SW 1271 (cell line): ENCODE measurements around the gene CASQ1.

ENCODE experiments used
- DNase-seq, 2 experiments: peaks; one replicate each; lab custom pipeline; 2025; lab: John Stamatoyannopoulos, UW

Gene CASQ1

GRCh38 chr1:160189649-160190625 lies at the start of gene CASQ1:
Gene CASQ1, plus strand, starts transcription at chr1:160190575. Its CDS starts 177 bp downstream, at chr1:160190752.
- no peak for DNase-seq

- DNase-seq, result no peak
These were observed 46.7 kb upstream of the CASQ1 start for GRCh38 chr1:160143695-160144094.

DNA sequence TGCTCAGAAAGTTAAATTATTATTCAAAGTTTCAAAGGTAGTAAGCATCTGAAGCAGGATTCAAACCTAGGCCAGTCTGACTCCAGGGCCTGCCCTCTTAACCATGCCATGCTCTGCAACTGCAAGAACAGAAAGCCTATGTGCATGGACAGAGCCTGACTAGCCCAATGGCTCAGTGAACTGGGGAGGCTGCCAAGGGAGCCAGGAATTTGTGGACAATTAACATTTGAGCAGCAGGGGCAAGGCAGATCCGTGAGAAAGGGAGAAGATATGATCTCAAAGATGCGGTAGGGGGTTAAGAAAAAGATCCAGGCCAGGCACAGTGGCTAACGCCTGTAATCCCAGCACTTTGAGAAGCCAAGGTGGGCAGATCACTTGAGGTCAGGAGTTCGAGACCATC lies 45.5 kb upstream of the CASQ1 start:
- DNase-seq, result no peak

DNA sequence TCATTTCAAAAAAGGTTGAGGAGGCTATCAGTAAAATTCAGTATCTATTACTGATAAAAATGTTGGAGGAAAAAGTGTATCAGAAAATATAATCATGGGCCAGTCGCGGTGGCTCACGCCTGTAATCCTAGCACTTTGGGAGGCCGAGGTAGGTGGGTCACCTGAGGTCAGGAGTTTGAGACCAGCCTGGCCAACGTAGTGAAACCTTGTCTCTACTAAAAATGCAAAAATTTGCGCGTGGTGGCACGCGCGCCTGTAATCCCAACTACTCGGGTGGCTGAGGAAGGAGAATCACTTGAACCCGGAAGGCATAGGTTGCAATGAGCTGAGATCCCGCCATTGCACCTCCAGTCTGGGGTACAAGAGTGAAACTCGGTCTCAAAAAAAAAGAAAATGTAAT lies 44.3 kb upstream of the CASQ1 start:
- DNase-seq, result no peak

DNA sequence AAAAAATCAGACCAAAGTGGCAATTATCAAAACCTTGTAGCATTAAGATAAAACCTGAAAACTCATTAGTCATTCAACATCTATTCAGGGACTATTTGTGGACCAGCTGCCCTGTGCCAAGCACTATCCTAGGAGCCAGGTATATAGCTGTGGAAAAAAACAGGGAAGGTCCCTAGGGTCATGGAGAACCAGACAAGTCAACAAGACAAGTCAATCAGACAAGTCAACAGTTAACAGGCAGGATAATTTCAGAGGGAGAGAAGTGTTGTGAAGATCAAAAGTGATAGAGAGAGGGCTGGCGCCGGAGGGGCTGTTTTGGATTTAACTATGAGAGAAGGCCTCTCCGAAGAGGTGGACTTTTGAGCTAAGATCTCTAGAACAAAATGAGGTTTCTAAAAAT lies 42.3 kb upstream of the CASQ1 start:
- no peak for DNase-seq

DNA sequence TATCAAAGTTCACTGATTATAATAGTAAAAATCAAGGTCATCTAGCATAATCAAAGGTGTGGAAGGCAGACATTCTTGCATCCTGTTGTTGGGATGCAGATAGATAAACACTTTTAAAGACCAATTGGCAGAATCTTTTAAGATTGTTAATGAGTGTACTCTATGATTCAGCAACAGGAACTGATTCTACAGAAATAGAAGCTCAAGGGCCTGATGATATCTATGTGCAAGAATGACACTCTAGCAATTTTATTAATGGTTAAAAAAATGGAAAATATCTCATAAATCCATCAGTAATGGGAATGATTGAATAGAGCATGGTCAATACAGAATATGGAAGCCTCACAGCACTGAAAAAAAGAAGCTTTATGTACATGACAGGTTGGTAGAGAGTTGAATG lies 41.1 kb upstream of the CASQ1 start:
- DNase-seq, result no peak

GRCh38 chr1:160149716-160150115 lies 40.7 kb upstream of the CASQ1 start:
- no peak for DNase-seq

- DNase-seq, result no peak
These were observed 39.1 kb upstream of the CASQ1 start, which contains the start of gene ATP1A4 for GRCh38 chr1:160151303-160151702. Gene ATP1A4, plus strand, starts transcription at chr1:160151603. Its CDS starts 438 bp downstream, at chr1:160152041.

GRCh38 chr1:160154790-160155189 lies 35.6 kb upstream of the CASQ1 start:
- no peak for DNase-seq

- DNase-seq, result no peak
These were observed 34.0 kb upstream of the CASQ1 start for GRCh38 chr1:160156361-160156760.

DNA sequence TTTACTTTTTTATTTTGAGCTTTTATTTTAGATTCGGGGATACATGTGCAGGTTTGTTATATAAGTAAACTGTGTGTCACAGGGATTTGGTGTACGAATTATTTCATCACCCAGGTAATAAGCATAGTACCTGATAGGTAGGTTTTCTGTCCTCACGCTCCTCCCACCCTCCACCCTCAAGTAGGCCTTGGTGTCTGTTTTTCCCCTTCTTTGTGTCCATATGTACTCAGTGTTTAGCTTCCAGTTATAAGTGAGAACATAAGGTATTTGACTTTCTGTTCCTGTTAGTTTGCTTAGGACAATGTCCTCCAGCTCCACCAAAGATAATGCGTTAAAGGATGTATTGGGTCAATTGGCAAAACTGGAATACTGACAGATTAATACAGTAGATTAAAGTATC lies 33.2 kb upstream of the CASQ1 start:
- no peak for DNase-seq

- no peak for DNase-seq
These were observed 32.3 kb upstream of the CASQ1 start for GRCh38 chr1:160158031-160158430.

- no peak for DNase-seq
These were observed 31.8 kb upstream of the CASQ1 start for GRCh38 chr1:160158534-160158933.

- no peak for DNase-seq
These were observed 30.5 kb upstream of the CASQ1 start for GRCh38 chr1:160159846-160160245.

GRCh38 chr1:160161965-160162705 lies 28.2 kb upstream of the CASQ1 start:
- DNase-seq, result no peak

- DNase-seq, result no peak
These were observed 27.4 kb upstream of the CASQ1 start for GRCh38 chr1:160162931-160163330.

DNA sequence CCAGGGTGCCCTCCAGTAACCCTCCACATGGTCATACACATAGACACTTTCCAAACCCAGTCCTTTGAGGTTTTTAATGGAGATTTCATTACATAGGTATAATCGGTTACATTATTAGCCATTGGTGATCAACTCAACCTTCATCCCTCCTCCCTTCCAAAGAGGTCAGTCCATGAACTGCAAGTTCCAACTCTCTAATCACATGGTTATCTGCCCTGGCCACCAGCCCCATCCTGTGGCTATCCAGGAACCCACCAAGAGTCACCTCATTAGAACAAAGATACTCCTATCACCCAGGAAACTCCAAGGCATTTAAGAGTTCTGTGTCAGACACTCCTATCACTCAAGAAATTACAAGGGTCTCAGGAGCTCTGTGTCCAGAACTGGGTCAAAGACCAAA lies 26.8 kb upstream of the CASQ1 start:
- no peak for DNase-seq

- DNase-seq, result no peak
These were observed 26.3 kb upstream of the CASQ1 start for GRCh38 chr1:160164121-160164520.

GRCh38 chr1:160166166-160166868 lies 24.1 kb upstream of the CASQ1 start:
- DNase-seq, result no peak

GRCh38 chr1:160167056-160167455 lies 23.3 kb upstream of the CASQ1 start:
- no peak for DNase-seq

- no peak for DNase-seq
These were observed 22.8 kb upstream of the CASQ1 start for GRCh38 chr1:160167580-160167979.

- DNase-seq, result no peak
These were observed 22.4 kb upstream of the CASQ1 start for GRCh38 chr1:160168016-160168415.
